WTC11 (cell line): Measurements from ENCODE around the gene ARF6. TPM values are rescaled to one million over a fixed set of nuclear protein-coding genes. Genes with fewer than 3 reads are reported as not detected.

Source experiments
- ATAC-seq: fragments of 200-7000 bp; cut with Tn5 transposase; 2 replicates; pipeline ENCODE4 v1.10.0; 2021; ENCODE audit warnings: mild to moderate bottlenecking, moderate library complexity
- CTCF ChIA-PET: fragments of 300-600 bp; sonication (Branson Sonifier 250); formaldehyde crosslinking; loops from one replicate; lab custom pipeline; 2021; ENCODE audit warnings: antibody characterized with exemption; lab: Charles Lee
- POLR2A ChIA-PET: fragments of 350-600 bp; sonication (Branson Sonifier 250); formaldehyde crosslinking; loops from one replicate; lab custom pipeline; 2021; ENCODE audit warnings: antibody characterized with exemption; lab: Charles Lee
- DNase-seq: peaks from one replicate; pipeline ENCODE4 v3.0.0; 2021; ENCODE audit warnings: low spot score
- H3K27ac Mint-ChIP-seq: 2 replicates; pipeline ENCODE4 v1.8.0; 2021; ENCODE audit warnings: mixed read lengths
- H3K27me3 Mint-ChIP-seq: 2 replicates; pipeline ENCODE4 v1.8.0; 2021; ENCODE audit warnings: low read depth, mild to moderate bottlenecking, moderate library complexity, mixed read lengths
- H3K36me3 Mint-ChIP-seq: 2 replicates; pipeline ENCODE4 v1.8.0; 2021; ENCODE audit warnings: mixed read lengths
- H3K4me1 Mint-ChIP-seq: 2 replicates; pipeline ENCODE4 v1.8.0; 2022; ENCODE audit warnings: mixed read lengths
- H3K4me3 Mint-ChIP-seq: 2 replicates; pipeline ENCODE4 v1.8.0; 2021; ENCODE audit warnings: mild to moderate bottlenecking, moderate library complexity, mixed read lengths
- H3K9me3 Mint-ChIP-seq: 2 replicates; pipeline ENCODE4 v1.8.0; 2021; ENCODE audit warnings: mixed read lengths
- ETV6 ChIP-seq: sonication (generic); formaldehyde crosslinking; IDR thresholded peaks from 2 replicates; pipeline ENCODE4 v1.8.1; 2022; ENCODE audit warnings: mild to moderate bottlenecking, missing genetic modification reagents
- FOXK1 ChIP-seq: sonication (generic); formaldehyde crosslinking; IDR thresholded peaks from 2 replicates; pipeline ENCODE4 v1.8.0; 2022; ENCODE audit warnings: mild to moderate bottlenecking, moderate library complexity, missing genetic modification reagents
- GABPB1 ChIP-seq: sonication (generic); formaldehyde crosslinking; IDR thresholded peaks from 2 replicates; pipeline ENCODE4 v1.8.1; 2023; ENCODE audit warnings: mild to moderate bottlenecking, missing genetic modification reagents
- OVOL2 ChIP-seq: fragments of 250-450 bp; sonication (Bioruptor Pico); IDR thresholded peaks from 2 replicates; pipeline ENCODE4 v1.9.0; 2021; ENCODE audit warnings: mild to moderate bottlenecking, borderline replicate concordance
- SMAD3 ChIP-seq: sonication (generic); formaldehyde crosslinking; IDR thresholded peaks from 2 replicates; pipeline ENCODE4 v1.8.0; 2022; ENCODE audit warnings: missing genetic modification reagents, mild to moderate bottlenecking, borderline replicate concordance
- ZBTB21 ChIP-seq: sonication (generic); formaldehyde crosslinking; IDR thresholded peaks from 2 replicates; pipeline ENCODE4 v1.8.1; 2023; ENCODE audit warnings: mild to moderate bottlenecking, missing genetic modification reagents, borderline replicate concordance
- ZNF219 ChIP-seq: sonication (generic); formaldehyde crosslinking; IDR thresholded peaks from 2 replicates; pipeline ENCODE4 v1.8.0; 2023; ENCODE audit warnings: missing genetic modification reagents, mild to moderate bottlenecking, borderline replicate concordance
- ZNF317 ChIP-seq: sonication (generic); formaldehyde crosslinking; IDR thresholded peaks from 2 replicates; pipeline ENCODE4 v1.8.1; 2023; ENCODE audit warnings: low read depth, mild to moderate bottlenecking, moderate library complexity, missing genetic modification reagents, borderline replicate concordance
- total RNA-seq: library from RNA; stranded (reverse); gene quantifications from 3 replicates; pipeline ENCODE4 v1.2.3, GENCODE V29; 2021
- TF ChIP-seq, protein P1 (sequence below): fragments of 250-450 bp; sonication (Bioruptor Pico); conservative IDR thresholded peaks from 2 replicates; pipeline ENCODE4 v1.9.0; 2021; ENCODE audit warnings: mild to moderate bottlenecking
- TF ChIP-seq, protein P2 (sequence below): fragments of 200-600 bp; IDR thresholded peaks from 2 replicates; pipeline ENCODE4 v1.8.0; 2022; ENCODE audit warnings: antibody characterized with exemption
- TF ChIP-seq, protein P3 (sequence below): fragments of 250-450 bp; sonication (Bioruptor Pico); IDR thresholded peaks from 2 replicates; pipeline ENCODE4 v1.9.0; 2021; ENCODE audit warnings: mild to moderate bottlenecking, borderline replicate concordance
- TF ChIP-seq, protein P4 (sequence below): sonication (generic); formaldehyde crosslinking; IDR thresholded peaks from 2 replicates; pipeline ENCODE4 v1.8.1; 2023; ENCODE audit warnings: mild to moderate bottlenecking, missing genetic modification reagents, moderate library complexity
- TF ChIP-seq, protein P5 (sequence below): sonication (generic); formaldehyde crosslinking; conservative IDR thresholded peaks from 2 replicates; pipeline ENCODE4 v1.8.1; 2022; ENCODE audit warnings: mild to moderate bottlenecking, missing genetic modification reagents
- TF ChIP-seq, protein P6 (sequence below): sonication (generic); formaldehyde crosslinking; IDR thresholded peaks from 2 replicates; pipeline ENCODE4 v1.8.0; 2023; ENCODE audit warnings: missing genetic modification reagents
- TF ChIP-seq, protein P7 (sequence below): sonication (generic); formaldehyde crosslinking; IDR thresholded peaks from 2 replicates; pipeline ENCODE4 v1.8.1; 2023; ENCODE audit warnings: mild to moderate bottlenecking, moderate library complexity, missing genetic modification reagents

ARF6 gene
- total RNA-seq, 1 experiment from 2014 or later = 55.9 TPM

DNA sequence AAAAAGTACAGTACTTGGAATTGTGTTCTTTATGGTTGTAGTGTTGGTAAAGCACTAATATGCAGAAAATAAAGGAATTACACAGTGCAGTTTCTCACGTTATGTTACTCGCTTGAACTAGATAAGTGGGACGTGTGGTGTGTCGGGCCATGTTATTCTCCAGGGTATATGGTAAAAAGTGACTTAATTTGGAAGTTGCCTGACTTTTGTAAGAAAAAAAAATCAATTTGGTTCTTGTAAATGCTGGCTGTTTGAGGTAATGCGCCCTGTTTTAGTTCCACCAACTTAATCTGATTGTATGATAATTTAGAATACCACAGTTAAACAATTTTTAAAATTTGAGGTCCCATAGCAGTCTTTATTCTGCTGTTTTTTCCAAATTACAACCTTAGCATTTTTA lies 4.1 kb downstream of the ARF6 start (continued):
- TF ChIP-seq GABPB1 (CRISPR knock-in tag) = no peak
- no peak for TF ChIP-seq ZNF219 (CRISPR knock-in tag)
- TF ChIP-seq FOXK1 (CRISPR knock-in tag) = no peak
- TF ChIP-seq, protein P1, sequence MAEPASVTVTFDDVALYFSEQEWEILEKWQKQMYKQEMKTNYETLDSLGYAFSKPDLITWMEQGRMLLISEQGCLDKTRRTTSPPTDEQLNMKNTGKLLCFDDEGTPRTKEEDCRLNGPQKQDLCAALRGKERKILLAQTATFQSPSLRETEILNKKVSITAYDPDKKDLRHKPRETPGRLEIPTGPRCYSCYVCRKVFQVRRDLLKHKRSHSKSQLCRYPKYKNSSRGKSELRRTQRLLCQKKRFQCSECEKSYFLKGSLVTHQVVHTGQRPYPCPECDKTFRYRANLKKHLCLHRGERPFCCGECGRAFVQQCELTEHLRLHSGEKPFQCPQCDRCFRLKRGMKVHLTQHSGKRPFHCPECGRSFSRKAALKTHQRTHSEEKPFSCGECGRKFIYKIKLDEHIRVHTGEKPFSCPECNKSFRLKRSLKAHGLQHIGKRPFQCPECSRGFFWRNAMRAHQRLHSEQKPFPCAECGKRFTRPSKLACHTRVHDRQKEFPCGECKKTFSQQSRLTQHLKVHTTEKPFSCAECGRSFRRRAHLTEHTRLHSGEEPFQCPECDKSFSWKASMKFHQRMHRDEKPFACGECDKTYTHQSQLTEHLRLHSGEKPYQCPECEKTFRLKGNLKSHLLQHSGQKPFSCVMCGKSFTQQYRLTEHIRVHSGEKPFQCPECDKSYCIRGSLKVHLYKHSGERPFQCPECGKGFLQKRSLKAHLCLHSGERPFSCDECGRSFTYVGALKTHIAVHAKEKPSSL (CRISPR knock-in tag) = no peak
- TF ChIP-seq, protein P2, sequence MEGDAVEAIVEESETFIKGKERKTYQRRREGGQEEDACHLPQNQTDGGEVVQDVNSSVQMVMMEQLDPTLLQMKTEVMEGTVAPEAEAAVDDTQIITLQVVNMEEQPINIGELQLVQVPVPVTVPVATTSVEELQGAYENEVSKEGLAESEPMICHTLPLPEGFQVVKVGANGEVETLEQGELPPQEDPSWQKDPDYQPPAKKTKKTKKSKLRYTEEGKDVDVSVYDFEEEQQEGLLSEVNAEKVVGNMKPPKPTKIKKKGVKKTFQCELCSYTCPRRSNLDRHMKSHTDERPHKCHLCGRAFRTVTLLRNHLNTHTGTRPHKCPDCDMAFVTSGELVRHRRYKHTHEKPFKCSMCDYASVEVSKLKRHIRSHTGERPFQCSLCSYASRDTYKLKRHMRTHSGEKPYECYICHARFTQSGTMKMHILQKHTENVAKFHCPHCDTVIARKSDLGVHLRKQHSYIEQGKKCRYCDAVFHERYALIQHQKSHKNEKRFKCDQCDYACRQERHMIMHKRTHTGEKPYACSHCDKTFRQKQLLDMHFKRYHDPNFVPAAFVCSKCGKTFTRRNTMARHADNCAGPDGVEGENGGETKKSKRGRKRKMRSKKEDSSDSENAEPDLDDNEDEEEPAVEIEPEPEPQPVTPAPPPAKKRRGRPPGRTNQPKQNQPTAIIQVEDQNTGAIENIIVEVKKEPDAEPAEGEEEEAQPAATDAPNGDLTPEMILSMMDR = no peak
- TF ChIP-seq, protein P3, sequence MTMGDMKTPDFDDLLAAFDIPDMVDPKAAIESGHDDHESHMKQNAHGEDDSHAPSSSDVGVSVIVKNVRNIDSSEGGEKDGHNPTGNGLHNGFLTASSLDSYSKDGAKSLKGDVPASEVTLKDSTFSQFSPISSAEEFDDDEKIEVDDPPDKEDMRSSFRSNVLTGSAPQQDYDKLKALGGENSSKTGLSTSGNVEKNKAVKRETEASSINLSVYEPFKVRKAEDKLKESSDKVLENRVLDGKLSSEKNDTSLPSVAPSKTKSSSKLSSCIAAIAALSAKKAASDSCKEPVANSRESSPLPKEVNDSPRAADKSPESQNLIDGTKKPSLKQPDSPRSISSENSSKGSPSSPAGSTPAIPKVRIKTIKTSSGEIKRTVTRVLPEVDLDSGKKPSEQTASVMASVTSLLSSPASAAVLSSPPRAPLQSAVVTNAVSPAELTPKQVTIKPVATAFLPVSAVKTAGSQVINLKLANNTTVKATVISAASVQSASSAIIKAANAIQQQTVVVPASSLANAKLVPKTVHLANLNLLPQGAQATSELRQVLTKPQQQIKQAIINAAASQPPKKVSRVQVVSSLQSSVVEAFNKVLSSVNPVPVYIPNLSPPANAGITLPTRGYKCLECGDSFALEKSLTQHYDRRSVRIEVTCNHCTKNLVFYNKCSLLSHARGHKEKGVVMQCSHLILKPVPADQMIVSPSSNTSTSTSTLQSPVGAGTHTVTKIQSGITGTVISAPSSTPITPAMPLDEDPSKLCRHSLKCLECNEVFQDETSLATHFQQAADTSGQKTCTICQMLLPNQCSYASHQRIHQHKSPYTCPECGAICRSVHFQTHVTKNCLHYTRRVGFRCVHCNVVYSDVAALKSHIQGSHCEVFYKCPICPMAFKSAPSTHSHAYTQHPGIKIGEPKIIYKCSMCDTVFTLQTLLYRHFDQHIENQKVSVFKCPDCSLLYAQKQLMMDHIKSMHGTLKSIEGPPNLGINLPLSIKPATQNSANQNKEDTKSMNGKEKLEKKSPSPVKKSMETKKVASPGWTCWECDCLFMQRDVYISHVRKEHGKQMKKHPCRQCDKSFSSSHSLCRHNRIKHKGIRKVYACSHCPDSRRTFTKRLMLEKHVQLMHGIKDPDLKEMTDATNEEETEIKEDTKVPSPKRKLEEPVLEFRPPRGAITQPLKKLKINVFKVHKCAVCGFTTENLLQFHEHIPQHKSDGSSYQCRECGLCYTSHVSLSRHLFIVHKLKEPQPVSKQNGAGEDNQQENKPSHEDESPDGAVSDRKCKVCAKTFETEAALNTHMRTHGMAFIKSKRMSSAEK (CRISPR knock-in tag) = no peak
- TF ChIP-seq, protein P4, sequence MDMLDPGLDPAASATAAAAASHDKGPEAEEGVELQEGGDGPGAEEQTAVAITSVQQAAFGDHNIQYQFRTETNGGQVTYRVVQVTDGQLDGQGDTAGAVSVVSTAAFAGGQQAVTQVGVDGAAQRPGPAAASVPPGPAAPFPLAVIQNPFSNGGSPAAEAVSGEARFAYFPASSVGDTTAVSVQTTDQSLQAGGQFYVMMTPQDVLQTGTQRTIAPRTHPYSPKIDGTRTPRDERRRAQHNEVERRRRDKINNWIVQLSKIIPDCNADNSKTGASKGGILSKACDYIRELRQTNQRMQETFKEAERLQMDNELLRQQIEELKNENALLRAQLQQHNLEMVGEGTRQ = no peak
- TF ChIP-seq, all 79 proteins: peak for 0

DNA sequence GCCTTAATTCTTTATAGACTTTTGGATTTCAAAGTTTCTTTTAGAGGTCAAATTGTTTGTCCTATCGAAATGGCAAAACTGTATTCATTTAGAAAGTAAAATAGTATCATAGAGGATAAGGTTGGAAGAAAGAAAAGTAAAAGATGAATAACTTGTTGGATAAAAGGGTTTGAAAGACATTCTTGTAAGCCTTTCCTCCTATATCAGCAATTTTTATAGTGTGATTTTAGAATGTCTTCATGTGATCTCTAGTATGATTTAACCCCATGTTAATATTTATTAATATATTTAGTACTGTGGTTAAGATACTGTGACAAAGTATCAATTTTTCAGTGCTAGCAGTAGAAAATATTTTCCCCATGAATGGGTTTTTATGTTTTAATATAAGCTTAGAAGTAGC lies 4.5 kb downstream of the ARF6 start:
- peaks cover 33% of the 10 kb centered on the region for H3K4me1 Mint-ChIP-seq
- DNase-seq (no peak), ATAC-seq (no peak)
- no peak overlapping the region for H3K27ac Mint-ChIP-seq
- TF ChIP-seq, protein P5, sequence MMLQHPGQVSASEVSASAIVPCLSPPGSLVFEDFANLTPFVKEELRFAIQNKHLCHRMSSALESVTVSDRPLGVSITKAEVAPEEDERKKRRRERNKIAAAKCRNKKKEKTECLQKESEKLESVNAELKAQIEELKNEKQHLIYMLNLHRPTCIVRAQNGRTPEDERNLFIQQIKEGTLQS (CRISPR knock-in tag) = no peak
- TF ChIP-seq, protein P6, sequence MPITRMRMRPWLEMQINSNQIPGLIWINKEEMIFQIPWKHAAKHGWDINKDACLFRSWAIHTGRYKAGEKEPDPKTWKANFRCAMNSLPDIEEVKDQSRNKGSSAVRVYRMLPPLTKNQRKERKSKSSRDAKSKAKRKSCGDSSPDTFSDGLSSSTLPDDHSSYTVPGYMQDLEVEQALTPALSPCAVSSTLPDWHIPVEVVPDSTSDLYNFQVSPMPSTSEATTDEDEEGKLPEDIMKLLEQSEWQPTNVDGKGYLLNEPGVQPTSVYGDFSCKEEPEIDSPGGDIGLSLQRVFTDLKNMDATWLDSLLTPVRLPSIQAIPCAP = no peak
- TF ChIP-seq ZNF317 (CRISPR knock-in tag) (no peak), ZBTB21 (CRISPR knock-in tag) (no peak), SMAD3 (CRISPR knock-in tag) (no peak)
- H3K36me3 Mint-ChIP-seq = peaks cover 18% of the 10 kb centered on the region
- CTCF ChIA-PET = interaction anchor here (1.3 kb wide), 1 partner anchor 18 kb away, joined by 5 read pairs; no protein-coding TSS in a partner anchor
- H3K9me3 Mint-ChIP-seq = no peaks in the 10 kb centered on the region
- POLR2A ChIA-PET = no interaction called here
- no peaks in the 10 kb centered on the region for H3K27me3 Mint-ChIP-seq
- peak overlapping the region; percentile 21; the same call in 1 of the 2 replicates for H3K4me3 Mint-ChIP-seq

DNA sequence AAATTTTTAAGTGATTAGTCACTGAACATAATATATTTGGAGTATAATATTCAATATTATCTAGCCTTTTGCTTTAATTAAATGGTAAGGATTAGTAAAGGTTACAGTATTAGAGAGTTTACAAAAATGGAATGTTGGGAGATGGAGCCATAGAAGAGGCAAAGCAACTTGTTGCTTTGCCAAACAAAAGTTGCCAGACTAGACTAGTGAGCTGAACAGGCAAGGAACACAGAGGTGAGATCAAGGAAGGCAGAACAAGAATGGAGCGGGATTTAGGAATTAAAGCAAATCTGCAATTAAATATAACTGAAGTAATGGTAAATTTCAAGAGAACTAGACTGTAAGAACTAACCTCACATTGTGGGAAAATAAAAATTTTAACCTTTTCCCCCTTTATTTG lies 5.1 kb downstream of the ARF6 start:
- H3K27me3 Mint-ChIP-seq = no peaks in the 10 kb centered on the region
- H3K36me3 Mint-ChIP-seq = peaks cover 18% of the 10 kb centered on the region
- peaks cover 33% of the 10 kb centered on the region for H3K4me1 Mint-ChIP-seq
- no peak overlapping the region for H3K4me3 Mint-ChIP-seq
- no peak for DNase-seq
- POLR2A ChIA-PET = no interaction called here
- H3K9me3 Mint-ChIP-seq = no peaks in the 10 kb centered on the region
- CTCF ChIA-PET = interaction anchor here (1.3 kb wide), 1 partner anchor 18 kb away, joined by 5 read pairs; no protein-coding TSS in a partner anchor
- no peak for ATAC-seq
- peak overlapping the region; percentile 33; the same call in 1 of the 2 replicates for H3K27ac Mint-ChIP-seq
- TF ChIP-seq, protein P4 = no peak
- no peak for TF ChIP-seq OVOL2 (CRISPR knock-in tag)
- TF ChIP-seq, protein P1 (CRISPR knock-in tag) = no peak
- no peak for TF ChIP-seq ETV6
- TF ChIP-seq, protein P7, sequence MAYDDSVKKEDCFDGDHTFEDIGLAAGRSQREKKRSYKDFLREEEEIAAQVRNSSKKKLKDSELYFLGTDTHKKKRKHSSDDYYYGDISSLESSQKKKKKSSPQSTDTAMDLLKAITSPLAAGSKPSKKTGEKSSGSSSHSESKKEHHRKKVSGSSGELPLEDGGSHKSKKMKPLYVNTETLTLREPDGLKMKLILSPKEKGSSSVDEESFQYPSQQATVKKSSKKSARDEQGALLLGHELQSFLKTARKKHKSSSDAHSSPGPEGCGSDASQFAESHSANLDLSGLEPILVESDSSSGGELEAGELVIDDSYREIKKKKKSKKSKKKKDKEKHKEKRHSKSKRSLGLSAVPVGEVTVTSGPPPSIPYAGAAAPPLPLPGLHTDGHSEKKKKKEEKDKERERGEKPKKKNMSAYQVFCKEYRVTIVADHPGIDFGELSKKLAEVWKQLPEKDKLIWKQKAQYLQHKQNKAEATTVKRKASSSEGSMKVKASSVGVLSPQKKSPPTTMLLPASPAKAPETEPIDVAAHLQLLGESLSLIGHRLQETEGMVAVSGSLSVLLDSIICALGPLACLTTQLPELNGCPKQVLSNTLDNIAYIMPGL = no peak
- no peak for TF ChIP-seq ZBTB21 (CRISPR knock-in tag)
